Stimulated activated memory B cell treated with anti-CD40 and anti-IgM and Interleukin-4, amounts not matched to agents 10 μg/mL and 1 μg/mL and 100 μg/mL, for 72 hours (primary cell): ENCODE measurements around the gene ABLIM2.

ENCODE experiments used
- ATAC-seq: fragments of 150-1000 bp; cut with Tn5 transposase; 2 replicates; pipeline ENCODE4 v1.10.0; 2021
- H3K27ac Mint-ChIP-seq: one replicate; pipeline ENCODE4 v1.8.0; 2022; ENCODE audit warnings: mild to moderate bottlenecking, mixed read lengths
- H3K27me3 Mint-ChIP-seq: one replicate; pipeline ENCODE4 v1.8.0; 2022; ENCODE audit warnings: mixed read lengths
- H3K36me3 Mint-ChIP-seq: one replicate; pipeline ENCODE4 v1.8.0; 2022; ENCODE audit warnings: mixed read lengths
- H3K4me1 Mint-ChIP-seq: one replicate; pipeline ENCODE4 v1.8.0; 2022; ENCODE audit warnings: mixed read lengths
- H3K4me3 Mint-ChIP-seq: one replicate; pipeline ENCODE4 v1.8.0; 2022; ENCODE audit warnings: mild to moderate bottlenecking, moderate library complexity, mixed read lengths
- H3K9me3 Mint-ChIP-seq: one replicate; pipeline ENCODE4 v1.8.0; 2022; ENCODE audit warnings: mixed read lengths

ABLIM2 gene

DNA sequence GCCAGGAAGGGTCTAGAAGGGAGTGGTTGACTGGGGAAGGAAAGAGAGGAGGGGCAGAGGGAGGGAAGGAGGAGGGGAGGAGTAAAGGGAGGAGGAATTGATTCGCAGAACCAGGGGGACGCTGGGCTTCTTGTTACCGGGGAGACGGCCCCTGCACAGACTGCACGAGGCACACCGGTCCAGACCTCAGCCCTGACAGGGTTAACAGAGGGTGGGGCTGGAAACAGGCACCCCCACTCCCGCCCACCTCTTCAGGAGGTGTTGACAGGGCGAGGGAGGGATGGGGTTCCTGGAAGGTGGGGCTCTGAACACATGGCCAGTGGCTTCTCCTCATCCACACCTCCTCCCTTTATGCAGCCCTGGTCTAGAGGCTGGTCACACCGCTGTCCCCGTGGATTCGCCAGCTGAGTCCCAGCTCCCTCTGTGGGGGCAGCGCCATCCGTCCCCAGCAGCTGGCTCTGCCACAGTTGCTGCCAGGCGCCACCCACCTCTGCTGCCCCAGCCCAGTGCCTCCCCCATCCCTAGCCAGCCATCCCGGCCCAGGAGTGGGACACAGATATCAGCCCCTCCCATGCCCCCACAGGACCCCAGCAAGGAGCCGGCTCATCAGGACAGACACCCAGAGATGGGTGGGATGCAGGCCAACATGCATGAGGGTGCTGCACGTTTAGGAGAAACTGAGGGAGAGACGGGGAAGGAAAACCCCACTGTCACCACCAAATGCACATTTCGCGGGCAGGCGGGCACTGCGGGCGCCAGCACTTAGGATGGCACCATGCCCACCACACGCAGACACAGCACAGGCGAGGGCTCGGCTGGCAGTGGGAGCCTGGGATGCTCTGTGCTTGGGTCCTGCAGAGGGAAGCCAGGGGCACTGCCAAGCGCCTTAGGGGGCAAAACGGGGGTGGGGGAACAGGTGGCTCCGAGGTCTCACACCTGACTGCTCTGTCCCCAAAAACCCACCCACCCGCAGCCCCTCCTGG is 87.6 kb downstream of the ABLIM2 start:
- no peaks in the 10 kb centered on the region for H3K4me1 Mint-ChIP-seq
- H3K9me3 Mint-ChIP-seq: no peaks in the 10 kb centered on the region
- H3K27ac Mint-ChIP-seq: no peak overlapping the region
- H3K27me3 Mint-ChIP-seq: peaks cover 23% of the 10 kb centered on the region
- peaks cover 17% of the 10 kb centered on the region for H3K36me3 Mint-ChIP-seq
- no peak for ATAC-seq
- H3K4me3 Mint-ChIP-seq: no peak overlapping the region

DNA sequence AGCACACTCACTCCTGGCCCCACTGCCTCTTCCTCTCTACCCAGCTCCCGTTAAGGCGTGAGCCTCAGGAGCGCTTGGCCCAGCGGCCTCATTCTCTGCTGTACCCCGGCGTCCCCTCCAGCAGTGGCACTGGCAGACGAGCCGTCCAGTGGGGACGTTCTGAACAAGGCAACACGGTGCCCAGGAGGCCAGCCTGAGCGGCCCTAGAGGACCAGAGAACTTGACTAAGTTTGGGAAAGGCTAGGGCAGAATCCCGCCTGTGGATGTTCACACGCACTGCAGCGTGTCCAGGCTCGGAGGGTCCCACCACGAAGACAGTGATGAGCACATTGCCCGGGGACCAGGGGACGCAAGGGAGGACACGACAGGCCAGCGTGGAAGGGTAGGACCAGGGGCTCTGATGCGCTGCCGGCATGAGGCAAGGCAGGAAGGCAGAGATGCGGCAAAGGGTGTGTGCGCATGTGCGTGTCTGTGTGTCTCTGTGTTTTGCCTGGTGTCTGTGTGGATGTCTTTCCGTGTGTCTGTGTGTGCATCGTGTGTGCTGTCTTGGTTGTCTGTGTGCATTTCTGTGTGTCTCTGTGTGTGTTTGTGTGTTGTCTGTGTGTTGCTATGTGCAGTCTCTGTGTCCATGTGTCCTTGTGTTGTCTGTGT is 89.4 kb downstream of the ABLIM2 start:
- Mint-ChIP-seq H3K36me3 (peaks cover 22% of the 10 kb centered on the region), H3K4me3 (no peak overlapping the region), H3K4me1 (no peaks in the 10 kb centered on the region), H3K9me3 (peaks cover 10% of the 10 kb centered on the region), H3K27me3 (peaks cover 12% of the 10 kb centered on the region), H3K27ac (no peak overlapping the region)
- no peak for ATAC-seq

DNA sequence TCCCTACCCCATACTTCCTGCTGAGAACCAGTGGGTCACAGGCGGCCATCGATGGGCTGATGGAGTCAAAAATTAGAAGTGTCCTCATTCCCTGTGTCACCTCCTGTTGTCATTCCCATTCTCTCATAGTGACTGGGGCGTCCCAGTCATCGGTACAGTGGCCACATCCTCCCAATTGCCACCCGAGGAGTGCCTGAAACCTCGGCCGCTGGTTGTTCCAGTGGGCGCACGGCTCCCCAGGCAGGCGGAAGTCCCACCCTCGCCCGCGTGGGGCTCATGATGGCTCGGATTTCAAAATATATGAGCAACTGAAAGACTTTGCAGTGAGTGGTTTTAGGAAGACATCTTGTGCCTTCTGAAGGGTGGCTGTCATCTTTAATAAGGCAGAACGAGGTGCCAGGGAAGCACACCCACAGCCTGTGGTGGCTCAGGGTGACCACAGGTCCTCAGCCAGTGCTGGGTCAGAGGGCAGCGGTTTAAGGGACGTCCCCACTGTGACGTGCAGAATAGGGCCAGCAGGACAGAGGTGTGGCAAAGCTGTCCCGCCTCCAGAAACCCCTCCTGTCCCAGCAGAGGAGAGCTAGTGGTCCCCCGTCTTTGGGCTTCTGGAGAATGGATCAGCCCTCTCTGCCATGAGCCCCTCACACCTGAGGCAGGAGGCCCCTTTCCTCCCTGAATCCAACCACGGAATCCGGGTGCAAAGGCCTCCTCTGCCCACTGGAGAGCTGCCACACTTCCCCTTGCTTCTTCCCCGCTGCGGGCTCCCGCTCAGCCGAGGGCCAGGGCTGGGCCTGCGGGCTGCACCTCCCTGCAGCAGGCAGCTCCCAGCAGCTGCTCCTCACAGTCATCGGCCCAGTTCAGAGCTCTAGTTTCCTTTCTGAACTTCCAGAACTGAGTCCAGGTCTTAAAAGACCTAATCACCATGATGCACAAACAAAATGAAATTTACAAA is 90.4 kb downstream of the ABLIM2 start:
- no peak overlapping the region for H3K27ac Mint-ChIP-seq
- H3K9me3 Mint-ChIP-seq: peaks cover 17% of the 10 kb centered on the region
- no peaks in the 10 kb centered on the region for H3K4me1 Mint-ChIP-seq
- peaks cover 31% of the 10 kb centered on the region for H3K36me3 Mint-ChIP-seq
- ATAC-seq: no peak
- no peak overlapping the region for H3K4me3 Mint-ChIP-seq
- peaks cover 12% of the 10 kb centered on the region for H3K27me3 Mint-ChIP-seq

DNA sequence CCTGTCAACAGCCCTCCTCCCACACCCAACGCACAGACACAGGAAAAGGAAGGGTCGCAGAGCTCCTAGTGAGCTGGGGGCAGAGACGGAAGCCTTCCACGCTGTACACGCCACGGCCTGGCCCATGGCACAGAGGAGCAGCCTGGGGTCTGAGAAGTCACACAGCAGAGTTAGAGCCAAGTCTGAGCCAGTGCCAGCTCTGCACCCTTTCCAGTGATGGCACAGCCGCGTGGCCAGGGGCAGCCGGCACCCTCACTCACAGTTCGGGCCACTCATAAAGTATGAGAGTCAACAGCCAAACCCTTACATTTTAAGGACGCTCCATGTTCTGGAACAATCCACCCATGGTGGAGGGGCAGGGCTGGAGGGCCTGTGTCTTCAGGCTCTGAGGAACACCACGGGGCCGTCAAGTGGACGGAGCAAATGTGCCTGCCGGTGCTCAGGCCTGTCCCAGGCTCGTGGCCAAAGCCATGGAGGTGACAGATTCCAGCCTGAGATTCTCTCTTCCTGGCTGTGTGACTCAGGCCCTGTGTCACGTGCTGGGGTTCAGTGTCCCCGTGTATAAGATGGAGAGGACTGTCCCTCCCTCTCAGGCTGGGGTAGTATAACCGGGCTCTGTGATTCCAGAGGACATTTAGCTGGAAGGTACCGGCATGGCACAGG is 91.2 kb downstream of the ABLIM2 start:
- peaks cover 4% of the 10 kb centered on the region for H3K27me3 Mint-ChIP-seq
- H3K4me3 Mint-ChIP-seq: no peak overlapping the region
- peaks cover 18% of the 10 kb centered on the region for H3K9me3 Mint-ChIP-seq
- no peak overlapping the region for H3K27ac Mint-ChIP-seq
- peaks cover 26% of the 10 kb centered on the region for H3K36me3 Mint-ChIP-seq
- no peaks in the 10 kb centered on the region for H3K4me1 Mint-ChIP-seq
- no peak for ATAC-seq

- Mint-ChIP-seq H3K9me3 (peaks cover 18% of the 10 kb centered on the region), H3K4me3 (no peak overlapping the region), H3K4me1 (no peaks in the 10 kb centered on the region), H3K27me3 (no peaks in the 10 kb centered on the region), H3K27ac (no peak overlapping the region), H3K36me3 (peaks cover 24% of the 10 kb centered on the region)
- ATAC-seq: no peak
Measured at GRCh38 chr4:8066336-8066931, 92.2 kb downstream of the ABLIM2 start.

DNA sequence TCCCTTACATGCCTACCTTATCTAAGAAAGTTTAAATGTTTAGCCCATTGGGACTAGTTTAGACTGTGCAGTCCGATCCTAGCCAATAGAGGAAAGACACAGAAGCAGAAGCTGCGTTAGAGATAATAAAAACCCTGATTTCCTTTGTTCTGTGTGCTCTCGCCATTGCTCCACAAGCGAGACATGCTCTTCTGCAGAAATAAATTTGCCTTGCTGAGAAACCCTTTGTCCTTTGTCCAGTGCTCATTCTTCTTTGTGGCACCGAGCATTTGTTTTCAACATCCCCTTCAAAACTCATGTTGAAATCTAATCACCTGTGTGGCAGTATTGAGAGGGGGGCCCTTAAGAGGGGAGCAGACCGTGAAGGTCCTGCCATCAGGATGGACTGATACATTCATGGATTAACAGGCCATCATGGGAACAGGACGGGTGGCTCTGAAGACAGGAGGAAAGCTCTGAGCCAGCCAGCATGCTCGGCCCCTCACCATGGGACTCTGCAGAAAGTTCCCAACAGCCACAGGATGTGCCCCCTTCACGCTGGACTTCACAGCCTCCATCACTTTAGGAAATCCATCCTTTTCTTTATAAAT is 94.5 kb downstream of the ABLIM2 start:
- H3K27me3 Mint-ChIP-seq: no peaks in the 10 kb centered on the region
- H3K36me3 Mint-ChIP-seq: peaks cover 43% of the 10 kb centered on the region
- no peak overlapping the region for H3K27ac Mint-ChIP-seq
- no peak for ATAC-seq
- H3K9me3 Mint-ChIP-seq: peaks cover 18% of the 10 kb centered on the region
- H3K4me1 Mint-ChIP-seq: no peaks in the 10 kb centered on the region
- no peak overlapping the region for H3K4me3 Mint-ChIP-seq

DNA sequence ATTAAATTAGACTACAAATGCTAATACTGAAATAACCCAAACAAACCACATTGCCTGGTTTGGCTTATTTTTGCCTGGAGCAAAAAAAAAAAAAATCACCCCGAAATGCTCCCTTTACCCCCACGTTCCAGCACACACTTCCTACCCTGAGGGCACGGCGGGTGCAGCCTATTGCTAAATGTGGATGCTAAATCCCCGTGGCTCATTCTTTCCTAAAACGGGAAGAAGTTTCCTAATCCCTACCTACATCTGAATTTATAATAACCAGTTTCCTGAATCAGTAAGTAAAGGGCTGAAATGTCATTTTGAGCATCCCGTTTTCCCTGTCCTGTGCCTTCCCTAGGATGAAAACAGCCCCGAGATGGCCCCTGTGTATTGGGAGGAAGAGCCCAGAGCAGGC is 97.0 kb downstream of the ABLIM2 start:
- H3K4me3 Mint-ChIP-seq: no peak overlapping the region

GRCh38 chr4:8061145-8061544 is 97.5 kb downstream of the ABLIM2 start:
- Mint-ChIP-seq H3K27me3 (no peaks in the 10 kb centered on the region), H3K9me3 (peaks cover 18% of the 10 kb centered on the region), H3K27ac (no peak overlapping the region), H3K36me3 (peaks cover 59% of the 10 kb centered on the region), H3K4me1 (no peaks in the 10 kb centered on the region), H3K4me3 (no peak overlapping the region)
- ATAC-seq: peak; percentile 47

More for the DNA sequence above, 97.0 kb downstream of the ABLIM2 start:
- Mint-ChIP-seq H3K36me3 (peaks cover 59% of the 10 kb centered on the region), H3K4me1 (no peaks in the 10 kb centered on the region), H3K27ac (no peak overlapping the region), H3K27me3 (no peaks in the 10 kb centered on the region), H3K9me3 (peaks cover 18% of the 10 kb centered on the region)
- no peak for ATAC-seq

DNA sequence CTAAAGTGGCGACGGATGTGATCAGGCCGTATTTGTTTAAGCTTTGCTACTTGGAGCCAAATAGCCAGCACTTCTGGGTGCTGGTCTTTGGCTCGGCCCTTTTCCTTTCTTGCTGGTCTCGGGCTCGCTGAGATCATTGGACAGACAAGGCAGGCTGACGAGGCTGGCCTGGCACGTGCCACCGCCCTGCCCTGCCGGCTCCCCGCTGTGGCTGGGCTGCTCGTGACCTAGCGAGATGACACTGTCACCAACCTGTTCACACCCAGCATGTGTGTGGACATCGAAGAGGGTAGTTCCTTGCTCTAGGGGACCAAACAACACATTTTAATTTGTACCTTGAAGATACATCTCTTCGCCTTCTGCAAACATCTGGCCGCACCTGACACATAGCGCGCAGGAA is 98.0 kb downstream of the ABLIM2 start:
- Mint-ChIP-seq H3K9me3 (peaks cover 16% of the 10 kb centered on the region), H3K4me1 (no peaks in the 10 kb centered on the region), H3K4me3 (no peak overlapping the region), H3K27ac (no peak overlapping the region), H3K27me3 (no peaks in the 10 kb centered on the region), H3K36me3 (peaks cover 58% of the 10 kb centered on the region)
- ATAC-seq: no peak

DNA sequence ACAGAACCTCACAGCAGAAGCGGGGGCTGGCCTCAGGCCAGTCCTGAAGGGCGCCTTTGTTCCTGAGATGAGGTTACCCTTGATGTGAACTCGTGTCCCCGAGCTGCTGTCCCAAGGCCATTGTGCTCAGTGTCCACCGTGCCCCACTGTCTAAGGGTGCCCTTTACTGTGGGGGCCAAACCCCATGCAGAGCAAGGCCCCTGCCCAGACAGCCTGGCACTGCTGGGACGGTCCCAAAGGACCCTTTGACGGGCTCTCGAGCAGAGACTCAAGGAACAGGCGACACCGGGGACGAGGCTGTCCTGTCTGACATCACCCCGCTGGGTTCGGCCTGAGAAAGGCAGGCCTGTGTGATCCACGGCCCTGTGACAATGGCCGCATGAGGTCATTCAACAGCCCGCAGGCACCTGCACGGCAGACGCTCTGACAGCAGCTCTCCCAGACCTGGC is 100.6 kb downstream of the ABLIM2 start:
- H3K27me3 Mint-ChIP-seq: no peaks in the 10 kb centered on the region
- no peaks in the 10 kb centered on the region for H3K4me1 Mint-ChIP-seq
- peaks cover 3% of the 10 kb centered on the region for H3K9me3 Mint-ChIP-seq
- no peak overlapping the region for H3K4me3 Mint-ChIP-seq
- no peak for ATAC-seq
- no peak overlapping the region for H3K27ac Mint-ChIP-seq
- peaks cover 61% of the 10 kb centered on the region for H3K36me3 Mint-ChIP-seq

DNA sequence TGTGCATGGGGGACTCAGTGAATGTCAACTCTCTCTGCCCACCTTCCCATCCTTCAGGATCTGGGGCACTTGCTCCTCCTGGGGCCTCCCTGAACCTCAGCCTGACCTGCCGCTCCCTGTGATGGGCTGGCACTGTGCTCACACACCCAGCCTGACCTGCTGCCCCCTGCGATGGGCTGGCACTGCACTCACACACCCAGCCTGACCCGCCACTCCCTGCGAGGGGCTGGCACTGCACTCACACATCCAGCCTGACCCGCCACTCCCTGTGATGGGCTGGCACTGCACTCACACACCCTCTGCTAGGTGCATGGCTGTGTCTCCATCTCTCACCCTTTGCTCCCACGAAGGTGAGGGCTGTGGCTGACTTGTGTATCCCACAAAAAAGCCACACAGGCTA is 103.4 kb downstream of the ABLIM2 start:
- peaks cover 3% of the 10 kb centered on the region for H3K9me3 Mint-ChIP-seq
- no peak for ATAC-seq
- peaks cover 4% of the 10 kb centered on the region for H3K4me1 Mint-ChIP-seq
- H3K27ac Mint-ChIP-seq: no peak overlapping the region
- H3K36me3 Mint-ChIP-seq: peaks cover 59% of the 10 kb centered on the region
- no peak overlapping the region for H3K4me3 Mint-ChIP-seq
- H3K27me3 Mint-ChIP-seq: peaks cover 13% of the 10 kb centered on the region

- Mint-ChIP-seq H3K4me1 (peaks cover 4% of the 10 kb centered on the region), H3K9me3 (peaks cover 3% of the 10 kb centered on the region)
- no peak for ATAC-seq
Measured at GRCh38 chr4:8053688-8054449, 104.7 kb downstream of the ABLIM2 start.

GRCh38 chr4:8052160-8052691 is 106.4 kb downstream of the ABLIM2 start:
- Mint-ChIP-seq H3K9me3 (peaks cover 3% of the 10 kb centered on the region), H3K4me1 (peaks cover 8% of the 10 kb centered on the region), H3K27ac (no peak overlapping the region), H3K4me3 (no peak overlapping the region), H3K36me3 (peaks cover 39% of the 10 kb centered on the region), H3K27me3 (peaks cover 40% of the 10 kb centered on the region)
- ATAC-seq: no peak

More at GRCh38 chr4:8053688-8054449, 104.7 kb downstream of the ABLIM2 start:
- Mint-ChIP-seq H3K4me3 (no peak overlapping the region), H3K27ac (no peak overlapping the region), H3K36me3 (peaks cover 48% of the 10 kb centered on the region), H3K27me3 (peaks cover 26% of the 10 kb centered on the region)
